HCT116 (cell line): Measurements from ENCODE around the gene TNFRSF21. TPM values are rescaled to one million over a fixed set of nuclear protein-coding genes. Genes with fewer than 3 reads are reported as not detected.

Source experiments
- ATAC-seq: fragments of 200-7000 bp; cut with Tn5 transposase; 2 replicates; pipeline ENCODE4 v1.9.1; 2020; ENCODE audit warnings: mild to moderate bottlenecking, moderate library complexity
- BruUV-seq: library from RNA; stranded (reverse); fragments of 400-500 nt; replicated peaks from 2 replicates; lab custom pipeline; 2021; lab: Mats Ljungman, UMichigan
- CTCF ChIA-PET: fragments of 300-600 bp; sonication (Branson Sonifier 250); formaldehyde crosslinking; loops from one replicate; lab custom pipeline; 2021; ENCODE audit warnings: antibody characterized with exemption; lab: Charles Lee
- POLR2A ChIA-PET: fragments of 300-600, 350-600 bp; sonication (Branson Sonifier 250); formaldehyde crosslinking; loops from one replicate; lab custom pipeline; 2021; ENCODE audit warnings: antibody characterized with exemption; lab: Charles Lee
- RAD21 ChIA-PET, 2 experiments: fragments of 300-600 bp; sonication (Branson Sonifier 250); formaldehyde crosslinking; loops; one replicate each; lab custom pipeline; 2023; ENCODE audit warnings: low total read pairs in 2 of 2; ENCODE audit not compliant: uncharacterized antibody in 2 of 2, unreplicated experiment in 2 of 2, low non-redundant PET in 1 of 2; lab: Charles Lee
- DNase-seq: peaks from one replicate; pipeline ENCODE4 v3.0.0-alpha.2; 2010; ENCODE audit warnings: low read depth, low spot score
- H2AFZ ChIP-seq: fragments of 200-600 bp; shearing (Covaris generic), sonication (generic); 2 replicates; pipeline ENCODE4 v1.6.1; 2017; ENCODE audit warnings: low read depth, mixed run types, mixed read lengths, antibody characterized with exemption, low read length; ENCODE audit not compliant: poor library complexity, severe bottlenecking
- H3K27ac ChIP-seq: 2 replicates; pipeline ENCODE4 v1.5.1; 2012; ENCODE audit warnings: low read depth, low read length
- H3K27me3 ChIP-seq: fragments of 200-600 bp; sonication (generic); 2 replicates; pipeline ENCODE4 v1.6.1; 2016; ENCODE audit warnings: mixed run types, low read length, mixed read lengths; ENCODE audit not compliant: insufficient read depth
- H3K36me3 ChIP-seq, 2 experiments: fragments of 200-500 bp in 1 of 2; fragments of 200-600 bp in 1 of 2; sonication (Bioruptor generic) in 1 of 2; sonication (generic) in 1 of 2; 2 replicates each; pipeline versions ENCODE4 v1.5.1 to v1.6.1; 2014 to 2016; ENCODE audit warnings: low read length in 2 of 2, inconsistent platforms in 1 of 2, mixed read lengths in 1 of 2, mixed run types in 1 of 2; ENCODE audit not compliant: insufficient read depth in 2 of 2, control insufficient read depth in 1 of 2
- H3K4me1 ChIP-seq, 2 experiments: fragments of 200-600 bp in 1 of 2; sonication (generic) in 1 of 2; 2 replicates each; pipeline versions ENCODE4 v1.5.1 to v1.6.1; 2012 to 2017; ENCODE audit warnings: low read length in 2 of 2, inconsistent platforms in 1 of 2, mild to moderate bottlenecking in 1 of 2, mixed read lengths in 1 of 2, mixed run types in 1 of 2, moderate library complexity in 1 of 2; ENCODE audit not compliant: insufficient read depth in 2 of 2, control insufficient read depth in 1 of 2
- H3K4me2 ChIP-seq: fragments of 200-600 bp; sonication (generic); 2 replicates; pipeline ENCODE4 v1.6.1; 2017; ENCODE audit warnings: mixed run types, low read length, mixed read lengths
- H3K4me3 ChIP-seq, 2 experiments: fragments of 200-600 bp in 1 of 2; sonication (generic) in 1 of 2; replicated peaks in 1 of 2; 2 replicates each; pipeline ENCODE4 v1.5.1; 2011 to 2016; ENCODE audit warnings: low read length in 2 of 2, control low read depth in 1 of 2, low read depth in 1 of 2, mild to moderate bottlenecking in 1 of 2, mixed read lengths in 1 of 2, mixed run types in 1 of 2
- H3K79me2 ChIP-seq: fragments of 200-600 bp; sonication (generic); 2 replicates; pipeline ENCODE4 v1.6.1; 2017; ENCODE audit warnings: mild to moderate bottlenecking, mixed run types, low read length, moderate library complexity, mixed read lengths; ENCODE audit not compliant: insufficient read depth
- H3K9ac ChIP-seq: fragments of 200-600 bp; sonication (generic); 2 replicates; pipeline ENCODE4 v1.6.1; 2016; ENCODE audit warnings: low read length, mixed read lengths
- H3K9me2 ChIP-seq: fragments of 200-600 bp; sonication (generic), shearing (Covaris generic); 2 replicates; pipeline ENCODE4 v1.6.1; 2017; ENCODE audit warnings: mixed run types, mild to moderate bottlenecking, moderate library complexity; ENCODE audit not compliant: insufficient read depth
- H3K9me3 ChIP-seq, 2 experiments: fragments of 200-500 bp in 1 of 2; fragments of 200-600 bp in 1 of 2; sonication (Bioruptor generic) in 1 of 2; sonication (generic) in 1 of 2; 2 replicates each; pipeline ENCODE4 v1.6.1; 2014 to 2017; ENCODE audit warnings: low read length in 2 of 2, mixed read lengths in 2 of 2, inconsistent platforms in 1 of 2, low read depth in 1 of 2, mild to moderate bottlenecking in 1 of 2, mixed run types in 1 of 2, moderate library complexity in 1 of 2; ENCODE audit not compliant: control insufficient read depth in 1 of 2, insufficient read depth in 1 of 2
- H4K20me1 ChIP-seq: fragments of 200-600 bp; sonication (generic), shearing (Covaris generic); 2 replicates; pipeline ENCODE4 v1.6.1; 2017; ENCODE audit warnings: mixed run types, mild to moderate bottlenecking, moderate library complexity; ENCODE audit not compliant: insufficient read depth
- CBX3 ChIP-seq: IDR thresholded peaks from 2 replicates; pipeline ENCODE4 v1.6.1; 2012; ENCODE audit warnings: low read depth
- CEBPB ChIP-seq: IDR thresholded peaks from 2 replicates; pipeline ENCODE4 v1.6.1; 2012; ENCODE audit warnings: low read depth
- CTCF ChIP-seq, 3 experiments: fragments of 200-600 bp in 1 of 3; sonication (generic) in 1 of 3; IDR thresholded peaks in 2 of 3; conservative IDR thresholded peaks in 1 of 3; 2 replicates each; pipeline ENCODE4 v1.5.1; 2012 to 2017; ENCODE audit warnings: low read depth in 2 of 3, low read length in 2 of 3, antibody characterized with exemption in 1 of 3, borderline replicate concordance in 1 of 3, control low read depth in 1 of 3, mild to moderate bottlenecking in 1 of 3, mixed read lengths in 1 of 3, mixed run types in 1 of 3, moderate library complexity in 1 of 3; ENCODE audit not compliant: insufficient read depth in 1 of 3
- EZH2 ChIP-seq: fragments of 200-600 bp; sonication (generic); IDR thresholded peaks from 2 replicates; pipeline ENCODE4 v1.6.1; 2017; ENCODE audit warnings: antibody characterized with exemption, mixed run types
- EZH2phosphoT487 ChIP-seq: fragments of 200-600 bp; IDR thresholded peaks from 2 replicates; pipeline ENCODE4 v1.6.1; 2018; ENCODE audit warnings: antibody characterized with exemption, borderline replicate concordance
- FOSL1 ChIP-seq: IDR thresholded peaks from 2 replicates; pipeline ENCODE4 v1.6.1; 2012; ENCODE audit warnings: low read depth
- JUND ChIP-seq: IDR thresholded peaks from 2 replicates; pipeline ENCODE4 v1.6.1; 2012
- MAX ChIP-seq: IDR thresholded peaks from 2 replicates; pipeline ENCODE4 v1.6.1; 2012
- POLR2AphosphoS5 ChIP-seq: IDR thresholded peaks from 2 replicates; pipeline ENCODE4 v1.6.1; 2011; ENCODE audit warnings: mild to moderate bottlenecking, low read depth, low read length, moderate library complexity
- RAD21 ChIP-seq: IDR thresholded peaks from 2 replicates; pipeline ENCODE4 v1.6.1; 2012; ENCODE audit warnings: low read depth, mild to moderate bottlenecking
- SIN3A ChIP-seq: IDR thresholded peaks from 2 replicates; pipeline ENCODE4 v1.6.1; 2012; ENCODE audit warnings: low read depth
- SRF ChIP-seq: IDR thresholded peaks from 2 replicates; pipeline ENCODE4 v1.6.1; 2012; ENCODE audit warnings: low read depth
- TCF7L2 ChIP-seq: IDR thresholded peaks from 2 replicates; pipeline ENCODE4 v1.7.0; 2011; ENCODE audit warnings: borderline replicate concordance, inconsistent platforms; ENCODE audit not compliant: insufficient read depth, insufficient read length; ENCODE audit errors: extremely low read depth
- ZBTB33 ChIP-seq: IDR thresholded peaks from 2 replicates; pipeline ENCODE4 v1.6.1; 2011; ENCODE audit warnings: mild to moderate bottlenecking, low read length, moderate library complexity; ENCODE audit not compliant: insufficient replicate concordance; ENCODE audit errors: extremely low read depth
- ZNF274 ChIP-seq: fragments of 200-500 bp; sonication (Bioruptor generic); IDR thresholded peaks from 2 replicates; pipeline ENCODE4 v1.6.1; 2014; ENCODE audit warnings: mild to moderate bottlenecking, low read depth, low read length, inconsistent platforms
- intact Hi-C: fragments of 100-400 bp; cut with micrococcal nuclease; formaldehyde crosslinking; loops from 2 replicates; pipeline ENCODE4 v1.10.0; 2022
- total RNA-seq: library from RNA; stranded (reverse); gene quantifications from one replicate; pipeline ENCODE4 v1.2.1, GENCODE V29; 2021; ENCODE audit not compliant: unreplicated experiment

TNFRSF21 gene
- total RNA-seq, 1 experiment from 2014 or later: 48.3 TPM

GRCh38 chr6:47231151-47231550 lies 78.6 kb downstream of the TNFRSF21 start (continued):
- TF ChIP-seq ZNF274: no peak

GRCh38 chr6:47230579-47230978 lies 79.1 kb downstream of the TNFRSF21 start:
- Histone ChIP-seq H3K36me3 (peaks cover 7 to 18% of the 10 kb centered on the region in 2 experiments; a peak in 3 of 4 replicates), H3K9me3 (no peaks in the 10 kb centered on the region), H4K20me1 (no peaks in the 10 kb centered on the region), H2AFZ (no peak overlapping the region), H3K4me2 (no peak overlapping the region), H3K4me1 (no peaks in the 10 kb centered on the region), H3K27ac (no peak overlapping the region), H3K79me2 (no peaks in the 10 kb centered on the region; the same call in 1 of the 2 replicates), H3K9me2 (no peaks in the 10 kb centered on the region), H3K9ac (no peak overlapping the region), H3K27me3 (no peaks in the 10 kb centered on the region), H3K4me3 (no peak overlapping the region)
- ChIA-PET POLR2A (no interaction called here), CTCF (no interaction called here), RAD21 (no interaction called here)
- ATAC-seq: no peak
- no TSS peak for BruUV-seq
- intact Hi-C loops: no loop called here
- no peak for DNase-seq
- no peak for TF ChIP-seq SIN3A
- no peak for TF ChIP-seq MAX
- no peak for TF ChIP-seq ZNF274
- no peak for TF ChIP-seq RAD21
- TF ChIP-seq ZBTB33: no peak
- TF ChIP-seq POLR2AphosphoS5: no peak
- no peak for TF ChIP-seq CTCF (IDR thresholded peaks at IDR 0.05 in 2 of 3, conservative IDR thresholded peaks at IDR 0.05 in 1 of 3; ENCODE audit: borderline replicate concordance in 1 of 3, insufficient read depth in 1 of 3, low read depth in 2 of 3, low read length in 2 of 3)
- no peak for TF ChIP-seq CBX3
- no peak for TF ChIP-seq EZH2
- no peak for TF ChIP-seq CEBPB
- no peak for TF ChIP-seq EZH2phosphoT487
- TF ChIP-seq SRF: no peak
- TF ChIP-seq FOSL1: no peak
- no peak for TF ChIP-seq JUND
- no peak for TF ChIP-seq TCF7L2
